HepG2 (cell line): ENCODE measurements around the gene GNG7. TPM values are rescaled to one million over a fixed set of nuclear protein-coding genes. Genes with fewer than 3 reads are reported as not detected.
A peak's percentile ranks its signal among the peaks of the same experiment; 100 is the strongest.

Experiments
- FOXA1 ChIP-seq, 2 experiments: fragments of 450-650 bp in 1 of 2; sonication (generic) in 1 of 2; formaldehyde crosslinking in 1 of 2; IDR thresholded peaks; 2 replicates each; pipeline versions ENCODE4 v1.4.0 to v1.6.1; 2016 to 2020; ENCODE audit warnings: missing genetic modification reagents in 1 of 2
- JUN ChIP-seq: sonication (generic); formaldehyde crosslinking; IDR thresholded peaks from 2 replicates; pipeline ENCODE4 v1.4.0; 2020; ENCODE audit warnings: mild to moderate bottlenecking, missing genetic modification reagents
- MEIS2 ChIP-seq: sonication (generic); formaldehyde crosslinking; IDR thresholded peaks from 2 replicates; pipeline ENCODE4 v1.9.0; 2021; ENCODE audit warnings: mild to moderate bottlenecking, missing genetic modification reagents
- MIXL1 ChIP-seq: IDR thresholded peaks from 2 replicates; pipeline ENCODE4 v1.6.1; 2016
- PHF20 ChIP-seq: sonication (generic); formaldehyde crosslinking; IDR thresholded peaks from 2 replicates; pipeline ENCODE4 v1.5.0; 2020; ENCODE audit warnings: mild to moderate bottlenecking, missing genetic modification reagents
- ZNF337 ChIP-seq: sonication (generic); formaldehyde crosslinking; IDR thresholded peaks from 2 replicates; pipeline ENCODE4 v1.5.1; 2020; ENCODE audit warnings: missing genetic modification reagents, low read depth, mild to moderate bottlenecking, borderline replicate concordance
- ZNF598 ChIP-seq: sonication (generic); formaldehyde crosslinking; IDR thresholded peaks from 2 replicates; pipeline ENCODE4 v1.5.1; 2020; ENCODE audit warnings: mild to moderate bottlenecking, missing genetic modification reagents, borderline replicate concordance
- ZNF773 ChIP-seq: sonication (generic); formaldehyde crosslinking; IDR thresholded peaks from 2 replicates; pipeline ENCODE4 v1.4.0; 2020; ENCODE audit warnings: missing genetic modification reagents, borderline replicate concordance
- ZSCAN29 ChIP-seq: sonication (generic); formaldehyde crosslinking; conservative IDR thresholded peaks from 2 replicates; pipeline ENCODE4 v1.4.0; 2020; ENCODE audit warnings: mild to moderate bottlenecking, missing genetic modification reagents
- polyA plus RNA-seq, 8 experiments: library from polyadenylated mRNA; depleted of rRNA in 3 of 8; stranded (reverse) in 7 of 8; unstranded in 1 of 8; fragments of >200 nt; fragmentation: Illumina TruSeq in 4 of 8; extraction: Trizol in 4 of 8; gene quantifications; 2 replicates each; pipeline versions ENCODE4 v1.2.1 to v1.2.3, GENCODE V29; 2011 to 2016; ENCODE audit warnings: low read depth in 4 of 8, missing spikeins in 1 of 8, mixed read lengths in 1 of 8; ENCODE audit not compliant: insufficient read depth in 1 of 8
- total RNA-seq, 5 experiments: library from RNA; depleted of rRNA; stranded (reverse); fragments of >200 nt; fragmentation: Illumina TruSeq; extraction: Trizol; gene quantifications; 2 replicates each; pipeline ENCODE4 v1.2.3, GENCODE V29; 2016; ENCODE audit warnings: low read depth in 1 of 5
- TF ChIP-seq, protein P1 (sequence below): IDR thresholded peaks from 2 replicates; pipeline ENCODE4 v1.6.1; 2016; ENCODE audit warnings: low read depth, missing genetic modification reagents, missing compliant biosample characterization
- TF ChIP-seq, protein P2 (sequence below): sonication (generic); formaldehyde crosslinking; IDR thresholded peaks from 2 replicates; pipeline ENCODE4 v1.5.1; 2020; ENCODE audit warnings: mild to moderate bottlenecking, moderate library complexity, missing genetic modification reagents
- TF ChIP-seq, protein P3 (sequence below): sonication (generic); formaldehyde crosslinking; IDR thresholded peaks from 2 replicates; pipeline ENCODE4 v1.5.0; 2020; ENCODE audit warnings: mild to moderate bottlenecking, missing genetic modification reagents
- TF ChIP-seq, protein P4 (sequence below): sonication (generic); formaldehyde crosslinking; IDR thresholded peaks from 2 replicates; pipeline ENCODE4 v1.5.0; 2020; ENCODE audit warnings: mild to moderate bottlenecking, missing genetic modification reagents

The GNG7 gene
- total and polyA plus RNA-seq, 2 of the 13 experiments (the other 11 are each of a cell fraction or from before 2014, with no cell fraction given): 1.4 to 3.3 TPM

DNA sequence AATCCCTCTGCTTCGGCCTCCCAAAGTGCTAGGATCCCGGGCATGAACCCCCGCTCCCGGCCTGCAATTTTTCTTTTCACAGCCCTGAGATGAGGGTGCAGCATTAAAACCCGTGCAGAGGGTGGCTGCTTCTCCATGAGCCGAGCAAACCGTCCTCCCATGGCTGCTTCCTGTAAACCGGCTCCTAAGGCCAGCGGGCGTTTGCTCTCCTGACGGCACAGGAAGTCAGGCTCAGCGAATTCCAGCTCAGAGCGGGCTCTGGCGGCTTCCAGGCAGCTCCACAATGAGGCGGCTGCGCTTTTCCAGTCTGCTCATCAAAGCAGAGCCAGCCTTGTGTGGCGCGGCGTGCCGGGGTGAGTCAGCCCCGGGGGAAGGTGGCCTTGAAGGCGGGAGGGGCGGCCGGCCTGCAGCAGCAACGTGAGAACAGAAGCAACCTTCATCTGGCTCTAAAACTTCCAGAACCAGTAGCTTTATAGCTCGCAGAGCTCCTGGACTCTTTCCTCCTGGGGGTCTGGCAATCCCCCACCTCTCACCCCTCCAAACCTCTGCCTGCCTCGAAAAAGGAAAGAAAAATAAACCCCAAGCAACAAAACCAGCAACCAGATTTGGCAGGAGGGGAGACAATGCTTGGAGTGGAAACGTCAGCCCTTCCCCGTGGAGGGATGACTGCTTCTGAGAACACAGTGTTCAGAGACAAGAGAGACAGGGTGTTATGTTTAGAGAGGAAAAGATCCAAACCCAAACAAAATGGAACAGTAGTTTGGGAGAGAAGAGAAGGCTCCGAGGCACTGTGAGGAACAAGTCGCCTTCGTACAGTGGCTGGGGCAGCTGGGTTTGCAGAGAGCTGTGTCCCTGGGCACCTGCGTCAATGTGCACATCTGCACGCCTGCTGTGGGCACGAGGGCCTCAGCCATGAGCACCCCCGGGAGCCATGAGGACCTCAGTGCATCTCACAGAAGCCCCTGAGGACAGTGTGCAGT, 158.7 kb downstream of the GNG7 start (continued):
- TF ChIP-seq, protein P1, sequence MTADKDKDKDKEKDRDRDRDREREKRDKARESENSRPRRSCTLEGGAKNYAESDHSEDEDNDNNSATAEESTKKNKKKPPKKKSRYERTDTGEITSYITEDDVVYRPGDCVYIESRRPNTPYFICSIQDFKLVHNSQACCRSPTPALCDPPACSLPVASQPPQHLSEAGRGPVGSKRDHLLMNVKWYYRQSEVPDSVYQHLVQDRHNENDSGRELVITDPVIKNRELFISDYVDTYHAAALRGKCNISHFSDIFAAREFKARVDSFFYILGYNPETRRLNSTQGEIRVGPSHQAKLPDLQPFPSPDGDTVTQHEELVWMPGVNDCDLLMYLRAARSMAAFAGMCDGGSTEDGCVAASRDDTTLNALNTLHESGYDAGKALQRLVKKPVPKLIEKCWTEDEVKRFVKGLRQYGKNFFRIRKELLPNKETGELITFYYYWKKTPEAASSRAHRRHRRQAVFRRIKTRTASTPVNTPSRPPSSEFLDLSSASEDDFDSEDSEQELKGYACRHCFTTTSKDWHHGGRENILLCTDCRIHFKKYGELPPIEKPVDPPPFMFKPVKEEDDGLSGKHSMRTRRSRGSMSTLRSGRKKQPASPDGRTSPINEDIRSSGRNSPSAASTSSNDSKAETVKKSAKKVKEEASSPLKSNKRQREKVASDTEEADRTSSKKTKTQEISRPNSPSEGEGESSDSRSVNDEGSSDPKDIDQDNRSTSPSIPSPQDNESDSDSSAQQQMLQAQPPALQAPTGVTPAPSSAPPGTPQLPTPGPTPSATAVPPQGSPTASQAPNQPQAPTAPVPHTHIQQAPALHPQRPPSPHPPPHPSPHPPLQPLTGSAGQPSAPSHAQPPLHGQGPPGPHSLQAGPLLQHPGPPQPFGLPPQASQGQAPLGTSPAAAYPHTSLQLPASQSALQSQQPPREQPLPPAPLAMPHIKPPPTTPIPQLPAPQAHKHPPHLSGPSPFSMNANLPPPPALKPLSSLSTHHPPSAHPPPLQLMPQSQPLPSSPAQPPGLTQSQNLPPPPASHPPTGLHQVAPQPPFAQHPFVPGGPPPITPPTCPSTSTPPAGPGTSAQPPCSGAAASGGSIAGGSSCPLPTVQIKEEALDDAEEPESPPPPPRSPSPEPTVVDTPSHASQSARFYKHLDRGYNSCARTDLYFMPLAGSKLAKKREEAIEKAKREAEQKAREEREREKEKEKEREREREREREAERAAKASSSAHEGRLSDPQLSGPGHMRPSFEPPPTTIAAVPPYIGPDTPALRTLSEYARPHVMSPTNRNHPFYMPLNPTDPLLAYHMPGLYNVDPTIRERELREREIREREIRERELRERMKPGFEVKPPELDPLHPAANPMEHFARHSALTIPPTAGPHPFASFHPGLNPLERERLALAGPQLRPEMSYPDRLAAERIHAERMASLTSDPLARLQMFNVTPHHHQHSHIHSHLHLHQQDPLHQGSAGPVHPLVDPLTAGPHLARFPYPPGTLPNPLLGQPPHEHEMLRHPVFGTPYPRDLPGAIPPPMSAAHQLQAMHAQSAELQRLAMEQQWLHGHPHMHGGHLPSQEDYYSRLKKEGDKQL (CRISPR knock-in tag): peak; percentile 61; the same call in 1 of the 2 replicates
- TF ChIP-seq JUN (CRISPR knock-in tag) (peak; percentile 86), MIXL1 (peak; percentile 75), PHF20 (no peak; the same call in 1 of the 2 replicates), ZNF598 (CRISPR knock-in tag) (peak; percentile 84; the same call in 1 of the 2 replicates), FOXA1 (IDR thresholded peaks at IDR 0.05) (no peak), FOXA1 (CRISPR knock-in tag; IDR thresholded peaks at IDR 0.05) (peak; percentile 56; the same call in 1 of the 2 replicates), ZNF773 (no peak), ZSCAN29 (0 out of 2 replicates have a peak, but pooled peaks have one; percentile 51), MEIS2 (CRISPR knock-in tag) (peak; percentile 39; the same call in 1 of the 2 replicates), ZNF337 (CRISPR knock-in tag) (peak; percentile 92; the same call in 1 of the 2 replicates)
- TF ChIP-seq, protein P2, sequence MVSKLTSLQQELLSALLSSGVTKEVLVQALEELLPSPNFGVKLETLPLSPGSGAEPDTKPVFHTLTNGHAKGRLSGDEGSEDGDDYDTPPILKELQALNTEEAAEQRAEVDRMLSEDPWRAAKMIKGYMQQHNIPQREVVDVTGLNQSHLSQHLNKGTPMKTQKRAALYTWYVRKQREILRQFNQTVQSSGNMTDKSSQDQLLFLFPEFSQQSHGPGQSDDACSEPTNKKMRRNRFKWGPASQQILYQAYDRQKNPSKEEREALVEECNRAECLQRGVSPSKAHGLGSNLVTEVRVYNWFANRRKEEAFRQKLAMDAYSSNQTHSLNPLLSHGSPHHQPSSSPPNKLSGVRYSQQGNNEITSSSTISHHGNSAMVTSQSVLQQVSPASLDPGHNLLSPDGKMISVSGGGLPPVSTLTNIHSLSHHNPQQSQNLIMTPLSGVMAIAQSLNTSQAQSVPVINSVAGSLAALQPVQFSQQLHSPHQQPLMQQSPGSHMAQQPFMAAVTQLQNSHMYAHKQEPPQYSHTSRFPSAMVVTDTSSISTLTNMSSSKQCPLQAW: peak; percentile 89
- TF ChIP-seq, protein P3, sequence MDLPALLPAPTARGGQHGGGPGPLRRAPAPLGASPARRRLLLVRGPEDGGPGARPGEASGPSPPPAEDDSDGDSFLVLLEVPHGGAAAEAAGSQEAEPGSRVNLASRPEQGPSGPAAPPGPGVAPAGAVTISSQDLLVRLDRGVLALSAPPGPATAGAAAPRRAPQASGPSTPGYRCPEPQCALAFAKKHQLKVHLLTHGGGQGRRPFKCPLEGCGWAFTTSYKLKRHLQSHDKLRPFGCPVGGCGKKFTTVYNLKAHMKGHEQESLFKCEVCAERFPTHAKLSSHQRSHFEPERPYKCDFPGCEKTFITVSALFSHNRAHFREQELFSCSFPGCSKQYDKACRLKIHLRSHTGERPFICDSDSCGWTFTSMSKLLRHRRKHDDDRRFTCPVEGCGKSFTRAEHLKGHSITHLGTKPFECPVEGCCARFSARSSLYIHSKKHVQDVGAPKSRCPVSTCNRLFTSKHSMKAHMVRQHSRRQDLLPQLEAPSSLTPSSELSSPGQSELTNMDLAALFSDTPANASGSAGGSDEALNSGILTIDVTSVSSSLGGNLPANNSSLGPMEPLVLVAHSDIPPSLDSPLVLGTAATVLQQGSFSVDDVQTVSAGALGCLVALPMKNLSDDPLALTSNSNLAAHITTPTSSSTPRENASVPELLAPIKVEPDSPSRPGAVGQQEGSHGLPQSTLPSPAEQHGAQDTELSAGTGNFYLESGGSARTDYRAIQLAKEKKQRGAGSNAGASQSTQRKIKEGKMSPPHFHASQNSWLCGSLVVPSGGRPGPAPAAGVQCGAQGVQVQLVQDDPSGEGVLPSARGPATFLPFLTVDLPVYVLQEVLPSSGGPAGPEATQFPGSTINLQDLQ (CRISPR knock-in tag): no peak
- TF ChIP-seq, protein P4, sequence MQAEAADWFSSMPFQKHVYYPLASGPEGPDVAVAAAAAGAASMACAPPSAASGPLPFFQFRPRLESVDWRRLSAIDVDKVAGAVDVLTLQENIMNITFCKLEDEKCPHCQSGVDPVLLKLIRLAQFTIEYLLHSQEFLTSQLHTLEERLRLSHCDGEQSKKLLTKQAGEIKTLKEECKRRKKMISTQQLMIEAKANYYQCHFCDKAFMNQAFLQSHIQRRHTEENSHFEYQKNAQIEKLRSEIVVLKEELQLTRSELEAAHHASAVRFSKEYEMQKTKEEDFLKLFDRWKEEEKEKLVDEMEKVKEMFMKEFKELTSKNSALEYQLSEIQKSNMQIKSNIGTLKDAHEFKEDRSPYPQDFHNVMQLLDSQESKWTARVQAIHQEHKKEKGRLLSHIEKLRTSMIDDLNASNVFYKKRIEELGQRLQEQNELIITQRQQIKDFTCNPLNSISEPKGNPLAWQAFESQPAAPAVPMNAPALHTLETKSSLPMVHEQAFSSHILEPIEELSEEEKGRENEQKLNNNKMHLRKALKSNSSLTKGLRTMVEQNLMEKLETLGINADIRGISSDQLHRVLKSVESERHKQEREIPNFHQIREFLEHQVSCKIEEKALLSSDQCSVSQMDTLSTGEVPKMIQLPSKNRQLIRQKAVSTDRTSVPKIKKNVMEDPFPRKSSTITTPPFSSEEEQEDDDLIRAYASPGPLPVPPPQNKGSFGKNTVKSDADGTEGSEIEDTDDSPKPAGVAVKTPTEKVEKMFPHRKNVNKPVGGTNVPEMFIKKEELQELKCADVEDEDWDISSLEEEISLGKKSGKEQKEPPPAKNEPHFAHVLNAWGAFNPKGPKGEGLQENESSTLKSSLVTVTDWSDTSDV (CRISPR knock-in tag): no peak
